Panc1 (cell line): Measurements from ENCODE around the gene GPD1L. TPM values are rescaled to one million over a fixed set of nuclear protein-coding genes. Genes with fewer than 3 reads are reported as not detected.

ENCODE experiments used
- ATAC-seq: fragments of 200-7000 bp; cut with Tn5 transposase; 2 replicates; pipeline ENCODE4 v1.9.1; 2020; ENCODE audit warnings: mild to moderate bottlenecking, moderate library complexity
- BruUV-seq: library from RNA; stranded (reverse); fragments of 400-500 nt; replicated peaks from 2 replicates; lab custom pipeline; 2021; lab: Mats Ljungman, UMichigan
- CTCF ChIA-PET: fragments of 300-600 bp; sonication (Branson Sonifier 250); formaldehyde crosslinking; loops from one replicate; lab custom pipeline; 2022; ENCODE audit warnings: antibody characterized with exemption; lab: Charles Lee
- POLR2A ChIA-PET: fragments of 300-600 bp; sonication (Branson Sonifier 250); formaldehyde crosslinking; loops from one replicate; lab custom pipeline; 2022; ENCODE audit warnings: antibody characterized with exemption; lab: Charles Lee
- DNase-seq: peaks from one replicate; pipeline ENCODE4 v3.0.0-alpha.2; 2010; ENCODE audit warnings: low read depth, low spot score
- H3K27ac ChIP-seq: 2 replicates; pipeline ENCODE4 v1.5.1; 2011; ENCODE audit warnings: mild to moderate bottlenecking, low read length, inconsistent platforms
- H3K27me3 ChIP-seq: fragments of 200-500 bp; sonication (Bioruptor generic); 2 replicates; pipeline ENCODE4 v1.6.0; 2014; ENCODE audit warnings: low read length, inconsistent platforms; ENCODE audit not compliant: control insufficient read depth, insufficient read depth
- H3K36me3 ChIP-seq: fragments of 200-500 bp; sonication (Bioruptor generic); 2 replicates; pipeline ENCODE4 v1.5.1; 2014; ENCODE audit warnings: inconsistent platforms, mild to moderate bottlenecking, low read length, moderate library complexity; ENCODE audit not compliant: control insufficient read depth, insufficient read depth
- H3K4me1 ChIP-seq: 2 replicates; pipeline ENCODE4 v1.5.1; 2011; ENCODE audit warnings: inconsistent platforms, mild to moderate bottlenecking, low read length, moderate library complexity; ENCODE audit not compliant: control insufficient read depth, insufficient read depth
- H3K4me3 ChIP-seq, 2 experiments: 2 replicates each; pipeline ENCODE4 v1.5.1; 2011 to 2012; ENCODE audit warnings: low read depth in 2 of 2, low read length in 2 of 2, mild to moderate bottlenecking in 2 of 2, inconsistent platforms in 1 of 2, moderate library complexity in 1 of 2
- H3K9me3 ChIP-seq: fragments of 200-500 bp; sonication (Bioruptor generic); 2 replicates; pipeline ENCODE4 v1.5.1; 2014; ENCODE audit warnings: low read depth, mild to moderate bottlenecking, inconsistent platforms, low read length, moderate library complexity; ENCODE audit not compliant: control insufficient read depth, insufficient read depth
- POLR2AphosphoS5 ChIP-seq: IDR thresholded peaks from 2 replicates; pipeline ENCODE4 v1.6.1; 2012; ENCODE audit warnings: mild to moderate bottlenecking, low read depth, low read length, moderate library complexity
- REST ChIP-seq, 2 experiments: IDR thresholded peaks; 2 replicates each; pipeline ENCODE4 v1.6.1; 2011 to 2012; ENCODE audit warnings: low read depth in 2 of 2, control low read depth in 1 of 2, low read length in 1 of 2, mild to moderate bottlenecking in 1 of 2, moderate library complexity in 1 of 2; ENCODE audit not compliant: insufficient read depth in 1 of 2
- SIN3A ChIP-seq: IDR thresholded peaks from 2 replicates; pipeline ENCODE4 v1.6.1; 2012; ENCODE audit warnings: low read depth, mild to moderate bottlenecking, low read length, moderate library complexity, borderline replicate concordance; ENCODE audit not compliant: insufficient read depth
- TCF7L2 ChIP-seq: IDR thresholded peaks from 2 replicates; pipeline ENCODE4 v1.6.1; 2011; ENCODE audit warnings: mild to moderate bottlenecking, low read depth, low read length, inconsistent platforms
- in situ Hi-C: cut with HindIII; loops from 2 replicates; pipeline ENCODE4 v1.10.0; 2016; ENCODE audit warnings: low sequenced_read_pairs, low pct_unique_long_range_greater_than_20kb
- intact Hi-C: fragments of 100-400 bp; cut with micrococcal nuclease; formaldehyde crosslinking; loops from one replicate; pipeline ENCODE4 v1.10.0; 2022; ENCODE audit not compliant: unreplicated experiment
- total RNA-seq: library from RNA; stranded (reverse); gene quantifications from one replicate; pipeline ENCODE4 v1.2.1, GENCODE V29; 2021; ENCODE audit not compliant: unreplicated experiment
- TF ChIP-seq, protein P1 (sequence below): fragments of 450-650 bp; IDR thresholded peaks from 2 replicates; pipeline ENCODE4 v1.5.1; 2017; ENCODE audit warnings: mild to moderate bottlenecking

Gene GPD1L
- total RNA-seq, 1 experiment from 2014 or later = 10.5 TPM

DNA sequence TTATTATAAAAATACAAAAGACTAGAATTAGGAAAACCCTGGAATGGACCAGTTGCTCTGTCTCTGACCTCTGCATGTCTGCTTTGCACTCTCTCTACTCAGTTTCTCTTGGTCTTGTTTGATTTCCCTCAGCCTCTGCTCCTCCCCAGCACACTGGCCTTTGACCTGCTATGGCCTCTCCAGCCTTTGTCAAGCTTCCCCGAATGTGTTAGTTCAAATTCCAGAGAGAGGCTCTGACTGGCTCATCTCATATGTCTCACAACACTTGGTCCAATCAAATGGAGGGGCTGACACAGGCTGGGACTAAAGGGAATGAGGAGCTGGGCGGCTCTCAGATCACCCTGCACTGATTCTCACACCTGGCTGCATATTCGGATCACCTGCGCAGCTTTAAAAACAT is 79.7 kb downstream of the GPD1L start:
- H3K27me3 ChIP-seq = no peaks in the 10 kb centered on the region
- DNase-seq (no peak), ATAC-seq (no peak)
- ChIA-PET CTCF (interaction anchor here (0.6 kb wide), 1 partner anchor 117 kb away, joined by 5 read pairs; no protein-coding TSS in a partner anchor), POLR2A (no interaction called here)
- in situ Hi-C loops = no loop called here
- no peaks in the 10 kb centered on the region for H3K36me3 ChIP-seq
- no peaks in the 10 kb centered on the region for H3K4me1 ChIP-seq
- BruUV-seq = no TSS peak
- no peak overlapping the region for H3K4me3 ChIP-seq
- H3K9me3 ChIP-seq = no peaks in the 10 kb centered on the region
- no peak overlapping the region for H3K27ac ChIP-seq
- TF ChIP-seq, protein P1, sequence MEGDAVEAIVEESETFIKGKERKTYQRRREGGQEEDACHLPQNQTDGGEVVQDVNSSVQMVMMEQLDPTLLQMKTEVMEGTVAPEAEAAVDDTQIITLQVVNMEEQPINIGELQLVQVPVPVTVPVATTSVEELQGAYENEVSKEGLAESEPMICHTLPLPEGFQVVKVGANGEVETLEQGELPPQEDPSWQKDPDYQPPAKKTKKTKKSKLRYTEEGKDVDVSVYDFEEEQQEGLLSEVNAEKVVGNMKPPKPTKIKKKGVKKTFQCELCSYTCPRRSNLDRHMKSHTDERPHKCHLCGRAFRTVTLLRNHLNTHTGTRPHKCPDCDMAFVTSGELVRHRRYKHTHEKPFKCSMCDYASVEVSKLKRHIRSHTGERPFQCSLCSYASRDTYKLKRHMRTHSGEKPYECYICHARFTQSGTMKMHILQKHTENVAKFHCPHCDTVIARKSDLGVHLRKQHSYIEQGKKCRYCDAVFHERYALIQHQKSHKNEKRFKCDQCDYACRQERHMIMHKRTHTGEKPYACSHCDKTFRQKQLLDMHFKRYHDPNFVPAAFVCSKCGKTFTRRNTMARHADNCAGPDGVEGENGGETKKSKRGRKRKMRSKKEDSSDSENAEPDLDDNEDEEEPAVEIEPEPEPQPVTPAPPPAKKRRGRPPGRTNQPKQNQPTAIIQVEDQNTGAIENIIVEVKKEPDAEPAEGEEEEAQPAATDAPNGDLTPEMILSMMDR = no peak
- TF ChIP-seq SIN3A (no peak), TCF7L2 (no peak), POLR2AphosphoS5 (no peak), REST (IDR thresholded peaks at IDR 0.05; ENCODE audit: insufficient read depth in 1 of 2, low read depth in 2 of 2, low read length in 1 of 2) (no peak)
- intact Hi-C loops = no loop called here

DNA sequence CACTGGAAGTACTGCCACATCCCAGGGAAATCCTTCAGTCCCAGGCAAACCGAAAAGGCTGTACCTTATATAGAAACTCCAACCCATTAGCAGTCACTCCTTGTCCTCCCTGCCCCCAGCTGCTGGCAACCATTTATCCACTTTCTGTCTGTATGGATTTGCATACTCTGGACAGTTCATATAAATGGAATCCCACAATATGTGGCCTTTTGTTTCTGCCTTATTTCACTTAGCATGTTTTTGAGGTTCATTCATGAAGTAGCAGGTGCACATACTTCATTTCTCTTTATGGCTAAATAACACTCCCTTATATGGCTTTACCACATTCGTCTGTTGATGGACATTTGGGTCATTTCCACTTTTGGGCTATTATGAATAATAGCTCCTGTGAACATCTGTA is 80.5 kb downstream of the GPD1L start:
- ChIA-PET POLR2A (no interaction called here), CTCF (interaction anchor here (0.6 kb wide), 1 partner anchor 118 kb away, joined by 5 read pairs; no protein-coding TSS in a partner anchor)
- H3K36me3 ChIP-seq = no peaks in the 10 kb centered on the region
- intact Hi-C loops = no loop called here
- ATAC-seq (no peak), DNase-seq (no peak)
- no peaks in the 10 kb centered on the region for H3K4me1 ChIP-seq
- H3K27ac ChIP-seq = no peak overlapping the region
- no peaks in the 10 kb centered on the region for H3K27me3 ChIP-seq
- no peak overlapping the region for H3K4me3 ChIP-seq
- BruUV-seq = no TSS peak
- in situ Hi-C loops = no loop called here
- no peaks in the 10 kb centered on the region for H3K9me3 ChIP-seq
- TF ChIP-seq TCF7L2 (no peak), POLR2AphosphoS5 (no peak), REST (IDR thresholded peaks at IDR 0.05; ENCODE audit: insufficient read depth in 1 of 2, low read depth in 2 of 2, low read length in 1 of 2) (no peak), SIN3A (no peak)
- TF ChIP-seq, protein P1 = no peak
